IPS-18c (cell line): ENCODE data around the gene PRICKLE2.

Experiments
- H3K4me3 ChIP-seq: 2 replicates; pipeline ENCODE4 v1.7.0; 2013; ENCODE audit warnings: low read depth, mild to moderate bottlenecking, low read length, moderate library complexity; ENCODE audit not compliant: insufficient read depth
- H3K9me3 ChIP-seq: one replicate; pipeline ENCODE4 v1.6.1; 2013; ENCODE audit warnings: mild to moderate bottlenecking, low read length, moderate library complexity; ENCODE audit not compliant: control insufficient read depth, insufficient read depth

PRICKLE2 gene

GRCh38 chr3:64083575-64083974 is 141.7 kb downstream of the PRICKLE2 start:
- Histone ChIP-seq H3K9me3 (no peaks in the 10 kb centered on the region), H3K4me3 (no peak overlapping the region)

- Histone ChIP-seq H3K4me3 (no peak overlapping the region), H3K9me3 (no peaks in the 10 kb centered on the region)
Observed at GRCh38 chr3:64082961-64083541, 142.2 kb downstream of the PRICKLE2 start.

GRCh38 chr3:64082411-64082810 is 142.9 kb downstream of the PRICKLE2 start:
- H3K4me3 ChIP-seq = no peak overlapping the region
- no peaks in the 10 kb centered on the region for H3K9me3 ChIP-seq

- H3K9me3 ChIP-seq = no peaks in the 10 kb centered on the region
- H3K4me3 ChIP-seq = no peak overlapping the region
Observed at GRCh38 chr3:64081235-64081630, 144.0 kb downstream of the PRICKLE2 start.

GRCh38 chr3:64080616-64081234 is 144.5 kb downstream of the PRICKLE2 start:
- H3K4me3 ChIP-seq = no peak overlapping the region

GRCh38 chr3:64079369-64080150 is 145.7 kb downstream of the PRICKLE2 start:
- H3K4me3 ChIP-seq = no peak overlapping the region
- no peaks in the 10 kb centered on the region for H3K9me3 ChIP-seq

More at GRCh38 chr3:64080616-64081234, 144.5 kb downstream of the PRICKLE2 start:
- no peaks in the 10 kb centered on the region for H3K9me3 ChIP-seq

- H3K9me3 ChIP-seq = no peaks in the 10 kb centered on the region
- H3K4me3 ChIP-seq = no peak overlapping the region
Observed at GRCh38 chr3:64078966-64079365, 146.3 kb downstream of the PRICKLE2 start.

GRCh38 chr3:64074895-64075679 is 150.2 kb downstream of the PRICKLE2 start:
- H3K4me3 ChIP-seq = no peak overlapping the region

GRCh38 chr3:64074060-64074459 is 151.2 kb downstream of the PRICKLE2 start:
- Histone ChIP-seq H3K9me3 (no peaks in the 10 kb centered on the region), H3K4me3 (no peak overlapping the region)

More at GRCh38 chr3:64074895-64075679, 150.2 kb downstream of the PRICKLE2 start:
- H3K9me3 ChIP-seq = no peaks in the 10 kb centered on the region

- H3K9me3 ChIP-seq = no peaks in the 10 kb centered on the region
- H3K4me3 ChIP-seq = no peak overlapping the region
Observed at GRCh38 chr3:64073158-64073761, 152.0 kb downstream of the PRICKLE2 start.

- Histone ChIP-seq H3K9me3 (no peaks in the 10 kb centered on the region), H3K4me3 (no peak overlapping the region)
Observed at GRCh38 chr3:64072126-64072525, 153.1 kb downstream of the PRICKLE2 start.

GRCh38 chr3:64070704-64071103 is 154.6 kb downstream of the PRICKLE2 start:
- Histone ChIP-seq H3K9me3 (no peaks in the 10 kb centered on the region), H3K4me3 (no peak overlapping the region)

GRCh38 chr3:64067506-64068346 is 157.5 kb downstream of the PRICKLE2 start:
- H3K4me3 ChIP-seq = no peak overlapping the region
- H3K9me3 ChIP-seq = no peaks in the 10 kb centered on the region

- no peaks in the 10 kb centered on the region for H3K9me3 ChIP-seq
- no peak overlapping the region for H3K4me3 ChIP-seq
Observed at GRCh38 chr3:64064804-64065203, 160.5 kb downstream of the PRICKLE2 start.

- no peaks in the 10 kb centered on the region for H3K9me3 ChIP-seq
- no peak overlapping the region for H3K4me3 ChIP-seq
Observed at GRCh38 chr3:64063983-64064438, 161.3 kb downstream of the PRICKLE2 start.

- no peak overlapping the region for H3K4me3 ChIP-seq
- H3K9me3 ChIP-seq = no peaks in the 10 kb centered on the region
Observed at GRCh38 chr3:64063207-64063982, 161.9 kb downstream of the PRICKLE2 start.
